HepG2 (cell line): ENCODE data around the gene MRPL14. TPM values are rescaled to one million over a fixed set of nuclear protein-coding genes. Genes with fewer than 3 reads are reported as not detected.
A peak's percentile ranks its signal among the peaks of the same experiment; 100 is the strongest.

Experiments used
- AHR ChIP-seq: IDR thresholded peaks from 2 replicates; pipeline ENCODE4 v1.6.1; 2018; ENCODE audit warnings: missing genetic modification reagents, missing compliant biosample characterization
- ELF1 ChIP-seq: sonication (generic); formaldehyde crosslinking; IDR thresholded peaks from 2 replicates; pipeline ENCODE4 v1.4.0; 2020; ENCODE audit warnings: missing genetic modification reagents
- ETV6 ChIP-seq: sonication (generic); formaldehyde crosslinking; conservative IDR thresholded peaks from 2 replicates; pipeline ENCODE4 v1.4.0; 2020; ENCODE audit warnings: missing genetic modification reagents
- IKZF4 ChIP-seq: sonication (generic); formaldehyde crosslinking; IDR thresholded peaks from 2 replicates; pipeline ENCODE4 v1.5.1; 2020; ENCODE audit warnings: borderline replicate concordance, mild to moderate bottlenecking, low read depth, missing genetic modification reagents; ENCODE audit errors: not compliant biosample characterization
- MAFF ChIP-seq: IDR thresholded peaks from 2 replicates; pipeline ENCODE4 v1.6.1; 2011; ENCODE audit warnings: low read depth, low read length, improper control_type of control experiment
- NKX3-1 ChIP-seq: sonication (generic); formaldehyde crosslinking; IDR thresholded peaks from 2 replicates; pipeline ENCODE4 v1.5.0; 2020; ENCODE audit warnings: missing genetic modification reagents
- PCBP1 ChIP-seq: fragments of 200-400 bp; formaldehyde crosslinking; IDR thresholded peaks from 2 replicates; pipeline ENCODE4 v1.6.1; 2017; ENCODE audit warnings: mild to moderate bottlenecking, low read depth, low read length, borderline replicate concordance
- SOX13 ChIP-seq, 3 experiments: fragments of 450-650 bp in 1 of 3; sonication (generic) in 1 of 3; formaldehyde crosslinking in 1 of 3; IDR thresholded peaks in 2 of 3; conservative IDR thresholded peaks in 1 of 3; 2 replicates each; pipeline versions ENCODE4 v1.5.0 to v1.6.1; 2016 to 2020; ENCODE audit warnings: antibody characterized with exemption in 1 of 3, mild to moderate bottlenecking in 1 of 3, missing compliant biosample characterization in 1 of 3, missing genetic modification reagents in 1 of 3, moderate library complexity in 1 of 3
- SOX5 ChIP-seq: IDR thresholded peaks from 2 replicates; pipeline ENCODE4 v1.6.1; 2016; ENCODE audit warnings: borderline replicate concordance
- TCF12 ChIP-seq, 2 experiments: fragments of 450-650 bp in 1 of 2; sonication (generic) in 1 of 2; formaldehyde crosslinking in 1 of 2; IDR thresholded peaks; 2 replicates each; pipeline versions ENCODE4 v1.6.1 to v1.8.0; 2017 to 2022; ENCODE audit warnings: antibody characterized with exemption in 1 of 2, mild to moderate bottlenecking in 1 of 2, missing genetic modification reagents in 1 of 2, moderate library complexity in 1 of 2
- ZFP41 ChIP-seq: sonication (generic); formaldehyde crosslinking; IDR thresholded peaks from 2 replicates; pipeline ENCODE4 v1.4.0; 2020; ENCODE audit warnings: mild to moderate bottlenecking, missing genetic modification reagents, borderline replicate concordance
- ZNF335 ChIP-seq: sonication (generic); formaldehyde crosslinking; IDR thresholded peaks from 2 replicates; pipeline ENCODE4 v1.4.0; 2020; ENCODE audit warnings: missing genetic modification reagents
- ZNF605 ChIP-seq: sonication (generic); formaldehyde crosslinking; IDR thresholded peaks from 2 replicates; pipeline ENCODE4 v1.8.0; 2022; ENCODE audit warnings: mild to moderate bottlenecking, missing genetic modification reagents
- polyA plus RNA-seq, 8 experiments: library from polyadenylated mRNA; depleted of rRNA in 3 of 8; stranded (reverse) in 7 of 8; unstranded in 1 of 8; fragments of >200 nt; fragmentation: Illumina TruSeq in 4 of 8; extraction: Trizol in 4 of 8; gene quantifications; 2 replicates each; pipeline versions ENCODE4 v1.2.1 to v1.2.3, GENCODE V29; 2011 to 2016; ENCODE audit warnings: low read depth in 4 of 8, missing spikeins in 1 of 8, mixed read lengths in 1 of 8; ENCODE audit not compliant: insufficient read depth in 1 of 8
- total RNA-seq, 5 experiments: library from RNA; depleted of rRNA; stranded (reverse); fragments of >200 nt; fragmentation: Illumina TruSeq; extraction: Trizol; gene quantifications; 2 replicates each; pipeline ENCODE4 v1.2.3, GENCODE V29; 2016; ENCODE audit warnings: low read depth in 1 of 5
- TF ChIP-seq, protein P1 (sequence below): sonication (generic); formaldehyde crosslinking; conservative IDR thresholded peaks from 2 replicates; pipeline ENCODE4 v1.4.0; 2020; ENCODE audit warnings: missing genetic modification reagents
- TF ChIP-seq, protein P2 (sequence below): IDR thresholded peaks from 2 replicates; pipeline ENCODE4 v1.6.1; 2016; ENCODE audit warnings: low read depth
- TF ChIP-seq, protein P3 (sequence below): sonication (generic); formaldehyde crosslinking; IDR thresholded peaks from 2 replicates; pipeline ENCODE4 v1.5.1; 2020; ENCODE audit warnings: mild to moderate bottlenecking, moderate library complexity, missing genetic modification reagents
- TF ChIP-seq, protein P4 (sequence below): sonication (generic); formaldehyde crosslinking; IDR thresholded peaks from 2 replicates; pipeline ENCODE4 v1.5.0; 2020; ENCODE audit warnings: missing genetic modification reagents
- TF ChIP-seq, protein P5 (sequence below): sonication (generic); formaldehyde crosslinking; IDR thresholded peaks from 2 replicates; pipeline ENCODE4 v1.4.0; 2020; ENCODE audit warnings: mild to moderate bottlenecking, missing genetic modification reagents

Gene MRPL14
- total and polyA plus RNA-seq, 2 of the 13 experiments (the other 11 are each of a cell fraction or from before 2014, with no cell fraction given) = 157 to 178 TPM

DNA sequence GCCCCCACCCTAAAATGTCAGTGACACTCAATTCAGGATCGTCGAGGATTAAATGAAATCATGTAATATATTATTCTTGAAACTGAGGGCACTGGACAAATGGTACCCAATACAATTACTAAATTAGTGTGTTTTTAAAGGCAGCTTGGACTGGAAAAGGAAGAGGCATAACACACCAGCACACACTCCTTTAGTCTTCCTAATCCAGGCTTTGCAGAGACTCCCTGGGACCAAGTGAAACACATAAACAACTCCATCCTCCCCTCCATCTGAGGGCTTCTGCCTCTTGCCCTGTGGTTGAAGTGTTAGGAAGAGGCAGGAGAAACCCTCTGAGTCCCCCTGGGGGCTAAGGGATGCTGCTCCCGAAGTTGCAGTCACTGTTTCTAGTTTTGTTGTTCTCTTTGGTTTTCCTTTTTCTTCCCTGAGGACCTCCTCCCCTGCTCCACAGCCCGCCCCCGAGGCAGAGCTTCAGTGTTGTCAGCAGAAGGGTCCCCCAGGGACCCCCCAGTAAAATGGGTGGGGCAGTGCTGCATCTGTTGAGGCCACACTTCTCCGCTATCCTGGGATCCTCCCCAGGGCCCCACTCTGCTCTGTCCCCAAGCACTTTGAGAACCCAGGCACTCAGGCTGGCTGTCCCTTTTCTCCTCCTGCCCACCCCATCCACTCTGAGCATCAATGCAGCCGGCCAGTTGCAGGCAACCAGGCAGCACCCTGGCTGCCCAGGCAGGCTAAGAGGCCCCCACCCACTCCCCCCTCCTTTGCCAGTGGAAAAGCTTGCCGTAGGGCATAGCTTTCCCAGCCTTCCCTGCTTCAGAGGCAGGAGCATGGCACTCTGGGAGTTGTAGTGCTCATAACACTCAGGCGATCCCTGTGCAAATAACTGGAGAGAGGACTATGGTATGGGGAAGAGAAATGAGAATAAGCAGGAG lies 6.0 kb upstream of the MRPL14 start (continued):
- no peak for TF ChIP-seq ZFP41
- TF ChIP-seq NKX3-1 (CRISPR knock-in tag) = no peak
- TF ChIP-seq TCF12 (IDR thresholded peaks at IDR 0.05) = no peak
- TF ChIP-seq TCF12 (CRISPR knock-in tag; IDR thresholded peaks at IDR 0.05) = no peak
- TF ChIP-seq PCBP1 = 0 out of 2 replicates have a peak, but pooled peaks have one; percentile 66
- peak; percentile 77 for TF ChIP-seq ZNF605 (CRISPR knock-in tag)
- peak; percentile 40; the same call in 1 of the 2 replicates for TF ChIP-seq ELF1 (CRISPR knock-in tag)
- no peak for TF ChIP-seq SOX5
- TF ChIP-seq, protein P1, sequence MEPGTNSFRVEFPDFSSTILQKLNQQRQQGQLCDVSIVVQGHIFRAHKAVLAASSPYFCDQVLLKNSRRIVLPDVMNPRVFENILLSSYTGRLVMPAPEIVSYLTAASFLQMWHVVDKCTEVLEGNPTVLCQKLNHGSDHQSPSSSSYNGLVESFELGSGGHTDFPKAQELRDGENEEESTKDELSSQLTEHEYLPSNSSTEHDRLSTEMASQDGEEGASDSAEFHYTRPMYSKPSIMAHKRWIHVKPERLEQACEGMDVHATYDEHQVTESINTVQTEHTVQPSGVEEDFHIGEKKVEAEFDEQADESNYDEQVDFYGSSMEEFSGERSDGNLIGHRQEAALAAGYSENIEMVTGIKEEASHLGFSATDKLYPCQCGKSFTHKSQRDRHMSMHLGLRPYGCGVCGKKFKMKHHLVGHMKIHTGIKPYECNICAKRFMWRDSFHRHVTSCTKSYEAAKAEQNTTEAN (CRISPR knock-in tag) = no peak
- TF ChIP-seq, protein P2, sequence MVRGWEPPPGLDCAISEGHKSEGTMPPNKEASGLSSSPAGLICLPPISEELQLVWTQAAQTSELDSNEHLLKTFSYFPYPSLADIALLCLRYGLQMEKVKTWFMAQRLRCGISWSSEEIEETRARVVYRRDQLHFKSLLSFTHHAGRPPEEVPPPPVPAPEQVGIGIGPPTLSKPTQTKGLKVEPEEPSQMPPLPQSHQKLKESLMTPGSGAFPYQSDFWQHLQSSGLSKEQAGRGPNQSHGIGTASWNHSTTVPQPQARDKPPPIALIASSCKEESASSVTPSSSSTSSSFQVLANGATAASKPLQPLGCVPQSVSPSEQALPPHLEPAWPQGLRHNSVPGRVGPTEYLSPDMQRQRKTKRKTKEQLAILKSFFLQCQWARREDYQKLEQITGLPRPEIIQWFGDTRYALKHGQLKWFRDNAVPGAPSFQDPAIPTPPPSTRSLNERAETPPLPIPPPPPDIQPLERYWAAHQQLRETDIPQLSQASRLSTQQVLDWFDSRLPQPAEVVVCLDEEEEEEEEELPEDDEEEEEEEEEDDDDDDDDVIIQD = no peak
- TF ChIP-seq AHR (CRISPR knock-in tag) = no peak
- TF ChIP-seq, protein P3, sequence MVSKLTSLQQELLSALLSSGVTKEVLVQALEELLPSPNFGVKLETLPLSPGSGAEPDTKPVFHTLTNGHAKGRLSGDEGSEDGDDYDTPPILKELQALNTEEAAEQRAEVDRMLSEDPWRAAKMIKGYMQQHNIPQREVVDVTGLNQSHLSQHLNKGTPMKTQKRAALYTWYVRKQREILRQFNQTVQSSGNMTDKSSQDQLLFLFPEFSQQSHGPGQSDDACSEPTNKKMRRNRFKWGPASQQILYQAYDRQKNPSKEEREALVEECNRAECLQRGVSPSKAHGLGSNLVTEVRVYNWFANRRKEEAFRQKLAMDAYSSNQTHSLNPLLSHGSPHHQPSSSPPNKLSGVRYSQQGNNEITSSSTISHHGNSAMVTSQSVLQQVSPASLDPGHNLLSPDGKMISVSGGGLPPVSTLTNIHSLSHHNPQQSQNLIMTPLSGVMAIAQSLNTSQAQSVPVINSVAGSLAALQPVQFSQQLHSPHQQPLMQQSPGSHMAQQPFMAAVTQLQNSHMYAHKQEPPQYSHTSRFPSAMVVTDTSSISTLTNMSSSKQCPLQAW (CRISPR knock-in tag) = no peak
- TF ChIP-seq MAFF = no peak
- peak; percentile 89 for TF ChIP-seq ZNF335 (CRISPR knock-in tag)
- TF ChIP-seq, protein P4, sequence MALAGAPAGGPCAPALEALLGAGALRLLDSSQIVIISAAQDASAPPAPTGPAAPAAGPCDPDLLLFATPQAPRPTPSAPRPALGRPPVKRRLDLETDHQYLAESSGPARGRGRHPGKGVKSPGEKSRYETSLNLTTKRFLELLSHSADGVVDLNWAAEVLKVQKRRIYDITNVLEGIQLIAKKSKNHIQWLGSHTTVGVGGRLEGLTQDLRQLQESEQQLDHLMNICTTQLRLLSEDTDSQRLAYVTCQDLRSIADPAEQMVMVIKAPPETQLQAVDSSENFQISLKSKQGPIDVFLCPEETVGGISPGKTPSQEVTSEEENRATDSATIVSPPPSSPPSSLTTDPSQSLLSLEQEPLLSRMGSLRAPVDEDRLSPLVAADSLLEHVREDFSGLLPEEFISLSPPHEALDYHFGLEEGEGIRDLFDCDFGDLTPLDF (CRISPR knock-in tag) = no peak
- TF ChIP-seq IKZF4 (CRISPR knock-in tag) = no peak
- TF ChIP-seq, protein P5, sequence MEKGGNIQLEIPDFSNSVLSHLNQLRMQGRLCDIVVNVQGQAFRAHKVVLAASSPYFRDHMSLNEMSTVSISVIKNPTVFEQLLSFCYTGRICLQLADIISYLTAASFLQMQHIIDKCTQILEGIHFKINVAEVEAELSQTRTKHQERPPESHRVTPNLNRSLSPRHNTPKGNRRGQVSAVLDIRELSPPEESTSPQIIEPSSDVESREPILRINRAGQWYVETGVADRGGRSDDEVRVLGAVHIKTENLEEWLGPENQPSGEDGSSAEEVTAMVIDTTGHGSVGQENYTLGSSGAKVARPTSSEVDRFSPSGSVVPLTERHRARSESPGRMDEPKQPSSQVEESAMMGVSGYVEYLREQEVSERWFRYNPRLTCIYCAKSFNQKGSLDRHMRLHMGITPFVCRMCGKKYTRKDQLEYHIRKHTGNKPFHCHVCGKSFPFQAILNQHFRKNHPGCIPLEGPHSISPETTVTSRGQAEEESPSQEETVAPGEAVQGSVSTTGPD (CRISPR knock-in tag) = no peak
- TF ChIP-seq SOX13 (IDR thresholded peaks at IDR 0.05) = no peak
- no peak for TF ChIP-seq SOX13 (CRISPR knock-in tag; conservative IDR thresholded peaks at IDR 0.05 in 1 of 2, IDR thresholded peaks at IDR 0.05 in 1 of 2)
- no peak for TF ChIP-seq ETV6 (CRISPR knock-in tag)
